ENCODE measurements around the gene ADGRD1.

DNA sequence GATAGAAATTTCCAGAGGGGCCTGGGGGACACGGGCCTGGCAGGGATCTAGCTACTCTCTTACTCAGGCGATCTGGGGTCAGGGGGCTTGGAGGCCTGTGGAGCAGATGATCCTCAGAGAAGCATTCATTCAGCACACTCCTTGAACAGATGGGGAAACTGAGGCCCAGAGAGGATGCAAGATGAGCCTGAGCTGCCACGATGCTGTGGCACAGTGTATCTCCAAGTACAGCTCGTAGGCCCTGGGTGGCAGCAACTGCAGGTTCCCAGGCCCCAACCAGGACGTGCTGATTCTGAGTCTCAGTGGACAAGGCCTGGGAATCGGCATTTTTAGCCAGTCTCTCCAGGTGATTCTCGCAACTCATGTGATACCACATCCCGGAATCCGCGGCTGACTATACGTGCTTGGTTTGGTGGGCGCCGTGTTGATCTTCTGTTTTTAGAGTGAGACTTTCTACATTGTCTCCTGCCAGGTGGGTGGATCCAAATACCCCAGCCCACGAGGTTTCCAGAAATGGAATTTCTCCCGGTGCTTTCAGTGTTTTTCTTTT, 22.5 kb downstream of the ADGRD1 start:
- TF ChIP-seq REST (IDR thresholded peaks at IDR 0.05; ENCODE audit: insufficient read depth in 1 of 2, low read depth in 2 of 2, low read length in 2 of 2) (no peak), POLR2AphosphoS5 (IDR thresholded peaks at IDR 0.05; ENCODE audit: low read depth, low read length) (no peak), SIN3A (IDR thresholded peaks at IDR 0.05; ENCODE audit: borderline replicate concordance, insufficient read depth, low read length) (no peak), TAF1 (IDR thresholded peaks at IDR 0.05; ENCODE audit: borderline replicate concordance, insufficient read depth, low read length) (no peak)

Measured in PFSK-1 (cell line).